ENCODE measurements around the gene POR. TPM values are rescaled to one million over a fixed set of nuclear protein-coding genes. Genes with fewer than 3 reads are reported as not detected.
A peak's percentile ranks its signal among the peaks of the same experiment; 100 is the strongest.

POR gene
- total RNA-seq, 1 experiment from 2014 or later = 53.4 TPM

- no peak for DNase-seq (ENCODE audit: extremely low read depth, low read depth)
Observed at GRCh38 chr7:75914169-75914654, 743 bp upstream of the POR start.

- DNase-seq (ENCODE audit: extremely low read depth, low read depth) = no peak
Observed at GRCh38 chr7:75915416-75916156, 631 bp downstream of the POR start.

- no peak for DNase-seq (ENCODE audit: extremely low read depth, low read depth)
Observed at GRCh38 chr7:75916259-75916658, 1.3 kb downstream of the POR start.

- DNase-seq (ENCODE audit: extremely low read depth, low read depth) = no peak
Observed at GRCh38 chr7:75916685-75917634, 2.0 kb downstream of the POR start.

- DNase-seq (ENCODE audit: extremely low read depth, low read depth) = no peak
Observed at GRCh38 chr7:75920431-75921161, 5.6 kb downstream of the POR start.

GRCh38 chr7:75921479-75921878 lies 6.5 kb downstream of the POR start:
- no peak for DNase-seq (ENCODE audit: extremely low read depth, low read depth)

- DNase-seq (ENCODE audit: extremely low read depth, low read depth) = no peak
Observed at GRCh38 chr7:75922966-75923603, 8.1 kb downstream of the POR start.

GRCh38 chr7:75924256-75924655 lies 9.3 kb downstream of the POR start:
- DNase-seq (ENCODE audit: extremely low read depth, low read depth) = no peak

GRCh38 chr7:75924889-75925288 lies 9.9 kb downstream of the POR start:
- no peak for DNase-seq (ENCODE audit: extremely low read depth, low read depth)

GRCh38 chr7:75925717-75926435 lies 10.9 kb downstream of the POR start:
- no peak for DNase-seq (ENCODE audit: extremely low read depth, low read depth)

- DNase-seq (ENCODE audit: extremely low read depth, low read depth) = no peak
Observed at GRCh38 chr7:75928568-75928914, 13.6 kb downstream of the POR start.

GRCh38 chr7:75931680-75932079 lies 16.7 kb downstream of the POR start:
- no peak for DNase-seq (ENCODE audit: extremely low read depth, low read depth)

- peak; percentile 89 for DNase-seq (ENCODE audit: extremely low read depth, low read depth)
Observed at GRCh38 chr7:75937958-75938786, 23.2 kb downstream of the POR start.

- DNase-seq (ENCODE audit: extremely low read depth, low read depth) = no peak
Observed at GRCh38 chr7:75938921-75939320, 24.0 kb downstream of the POR start.

- DNase-seq (ENCODE audit: extremely low read depth, low read depth) = no peak
Observed at GRCh38 chr7:75943864-75944263, 28.9 kb downstream of the POR start.

- no peak for DNase-seq (ENCODE audit: extremely low read depth, low read depth)
Observed at GRCh38 chr7:75944507-75944906, 29.6 kb downstream of the POR start.

GRCh38 chr7:75945297-75946168 lies 30.6 kb downstream of the POR start:
- DNase-seq (ENCODE audit: extremely low read depth, low read depth) = no peak
